ENCODE results near the gene PRAMEF13. TPM values are rescaled to one million over a fixed set of nuclear protein-coding genes. Genes with fewer than 3 reads are reported as not detected.
"Not testable (repeated sequence)": the region's sequence is repeated elsewhere in the genome, so short reads cannot be mapped to it uniquely, and the experiment has no call there.

Gene PRAMEF13
- total RNA-seq, 1 donor from 2014 or later = not detected

- intact Hi-C loops (cut with DNase I); ATAC-seq (ENCODE audit: poor library complexity); DNase-seq: not testable (repeated sequence)
These were observed 18.0 kb upstream of the PRAMEF13 start for GRCh38 chr1:13219203-13219602.

GRCh38 chr1:13216619-13217018 lies 15.4 kb upstream of the PRAMEF13 start:
- ATAC-seq (ENCODE audit: poor library complexity); intact Hi-C loops (cut with DNase I); DNase-seq: not testable (repeated sequence)

- DNase-seq; ATAC-seq (ENCODE audit: poor library complexity); intact Hi-C loops (cut with DNase I): not testable (repeated sequence)
These were observed 7.5 kb upstream of the PRAMEF13 start for GRCh38 chr1:13208712-13209111.

GRCh38 chr1:13171548-13171947 lies 29.7 kb downstream of the PRAMEF13 start, which contains the start of gene PRAMEF9:
Gene PRAMEF9, plus strand, starts transcription at chr1:13171848. Its CDS starts 3,433 bp downstream, at chr1:13175281.
- DNase-seq; ATAC-seq (ENCODE audit: poor library complexity); intact Hi-C loops (cut with DNase I): not testable (repeated sequence)

- ATAC-seq (ENCODE audit: poor library complexity); intact Hi-C loops (cut with DNase I); DNase-seq: not testable (repeated sequence)
These were observed 35.7 kb downstream of the PRAMEF13 start, which contains the start of gene HNRNPCL4 for GRCh38 chr1:13165531-13165930. Gene HNRNPCL4, minus strand, starts transcription at chr1:13165631. Its CDS starts 164 bp downstream, at chr1:13165467.

- DNase-seq; ATAC-seq (ENCODE audit: poor library complexity); intact Hi-C loops (cut with DNase I): not testable (repeated sequence)
These were observed 45.3 kb downstream of the PRAMEF13 start, which contains the start of gene PRAMEF26 for GRCh38 chr1:13155909-13156308. Gene PRAMEF26, minus strand, starts transcription at chr1:13156009. Its CDS starts 2,914 bp downstream, at chr1:13153095.

Other genes starting within 250 kb of the PRAMEF13 start
- not detected for gene PRAMEF27, start 144.8 kb downstream of the PRAMEF13 start, total RNA-seq
- gene HNRNPCL3, start 140.6 kb downstream of the PRAMEF13 start, total RNA-seq = not detected
- not detected for gene PRAMEF25, start 130.6 kb downstream of the PRAMEF13 start, total RNA-seq
- not detected for gene HNRNPCL2, start 84.6 kb downstream of the PRAMEF13 start, total RNA-seq
- not detected for gene PRAMEF26, start 45.4 kb downstream of the PRAMEF13 start, total RNA-seq
- not detected for gene HNRNPCL4, start 35.8 kb downstream of the PRAMEF13 start, total RNA-seq
- not detected for gene PRAMEF9, start 29.6 kb downstream of the PRAMEF13 start, total RNA-seq
- gene PRAMEF18, start 24.7 kb upstream of the PRAMEF13 start, total RNA-seq = not detected
- not detected for gene PRAMEF5, start 52.8 kb upstream of the PRAMEF13 start, total RNA-seq
- not detected for gene PRAMEF8, start 83.7 kb upstream of the PRAMEF13 start, total RNA-seq
- gene PRAMEF33, start 102.1 kb upstream of the PRAMEF13 start, total RNA-seq = not detected
- gene PRAMEF15, start 114.2 kb upstream of the PRAMEF13 start, total RNA-seq = not detected
- gene PRAMEF14, start 145.7 kb upstream of the PRAMEF13 start, total RNA-seq = not detected
- not detected for gene PRAMEF19, start 170.5 kb upstream of the PRAMEF13 start, total RNA-seq
- not detected for gene PRAMEF17, start 188.2 kb upstream of the PRAMEF13 start, total RNA-seq
- not detected for gene PRAMEF20, start 209.0 kb upstream of the PRAMEF13 start, total RNA-seq